Activated naive CD8-positive, alpha-beta T cell treated with anti-CD3 and anti-CD28 coated beads for 36 hours (primary cell): ENCODE measurements around the gene PLEKHD1. TPM values are rescaled to one million over a fixed set of nuclear protein-coding genes. Genes with fewer than 3 reads are reported as not detected.
"Not testable (repeated sequence)": the region's sequence is repeated elsewhere in the genome, so short reads cannot be mapped to it uniquely, and the experiment has no call there.

Source experiments
- DNase-seq: peaks from one replicate; pipeline ENCODE4 v3.0.0; 2021
- H3K27ac Mint-ChIP-seq: one replicate; pipeline ENCODE4 v1.8.0; 2022; ENCODE audit warnings: mild to moderate bottlenecking, moderate library complexity, mixed read lengths
- H3K27me3 Mint-ChIP-seq: one replicate; pipeline ENCODE4 v1.8.0; 2022; ENCODE audit warnings: mild to moderate bottlenecking, mixed read lengths
- H3K36me3 Mint-ChIP-seq: one replicate; pipeline ENCODE4 v1.8.0; 2021; ENCODE audit warnings: mild to moderate bottlenecking, mixed read lengths
- H3K4me1 Mint-ChIP-seq: one replicate; pipeline ENCODE4 v1.8.0; 2021; ENCODE audit warnings: mixed read lengths
- H3K4me3 Mint-ChIP-seq: one replicate; pipeline ENCODE4 v1.8.0; 2022; ENCODE audit warnings: mild to moderate bottlenecking, moderate library complexity, mixed read lengths
- H3K9me3 Mint-ChIP-seq: one replicate; pipeline ENCODE4 v1.8.0; 2022; ENCODE audit warnings: mixed read lengths
- total RNA-seq, 2 experiments: library from RNA; stranded (reverse); gene quantifications; one replicate each; pipeline ENCODE4 v1.2.3, GENCODE V29; 2021

PLEKHD1 gene
- total RNA-seq, 2 experiments from 2014 or later = 0.04 TPM; not detected in 1

DNA sequence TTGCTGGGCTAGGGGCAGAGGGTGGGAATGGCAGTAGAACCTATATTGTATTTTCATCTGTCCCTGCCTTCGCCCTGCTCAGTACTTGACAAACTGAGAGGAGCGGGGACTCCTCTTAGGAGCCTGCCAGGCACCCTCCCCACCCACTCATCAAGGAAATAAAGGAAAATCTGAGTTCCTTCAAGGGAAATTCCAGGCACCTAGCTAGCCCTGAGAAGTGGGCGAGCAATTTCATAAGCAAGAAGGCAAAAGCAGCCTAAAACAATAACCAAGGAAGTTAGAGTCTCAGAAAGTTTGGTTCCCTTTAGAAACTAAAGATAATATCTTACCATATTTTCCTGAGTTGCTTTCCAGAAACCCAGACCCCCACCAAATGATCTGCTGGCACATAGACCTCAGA is 10.6 kb upstream of the PLEKHD1 start:
- Mint-ChIP-seq H3K36me3 (no peaks in the 10 kb centered on the region), H3K4me1 (no peaks in the 10 kb centered on the region), H3K9me3 (no peaks in the 10 kb centered on the region), H3K27ac (no peak overlapping the region), H3K4me3 (no peak overlapping the region), H3K27me3 (peaks cover 4% of the 10 kb centered on the region)
- no peak for DNase-seq

DNA sequence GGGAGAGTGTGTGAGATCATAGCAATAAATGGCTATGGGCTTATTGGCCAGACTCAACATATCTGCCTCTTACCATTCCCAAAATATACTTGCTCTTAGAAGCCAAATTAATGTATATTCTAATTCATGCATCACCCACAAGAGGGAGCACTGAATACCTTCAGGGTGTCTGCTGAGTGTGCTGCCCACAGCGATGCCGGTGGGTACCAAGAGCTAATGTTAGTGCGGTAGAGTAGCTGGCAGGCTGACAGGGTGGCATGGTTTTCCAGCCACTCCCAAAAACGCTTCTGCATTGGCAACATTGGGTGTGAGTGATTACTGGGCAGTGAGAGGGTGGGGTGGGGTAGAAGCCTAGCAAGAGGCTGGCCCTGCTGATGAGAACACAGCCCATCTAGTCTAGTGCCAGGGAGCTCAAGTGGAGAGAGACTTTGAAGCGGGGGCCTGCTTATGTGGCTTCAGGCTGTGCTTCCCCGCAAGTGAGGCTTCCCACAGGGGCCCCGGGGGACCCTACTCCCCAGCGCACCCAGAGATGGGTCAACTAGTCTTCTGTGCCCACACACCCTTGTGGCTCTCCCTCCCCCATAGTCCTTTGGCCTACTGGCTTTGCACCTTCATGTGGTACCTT is 9.2 kb upstream of the PLEKHD1 start:
- H3K9me3 Mint-ChIP-seq = no peaks in the 10 kb centered on the region
- no peaks in the 10 kb centered on the region for H3K36me3 Mint-ChIP-seq
- H3K4me3 Mint-ChIP-seq = no peak overlapping the region
- DNase-seq = no peak
- H3K4me1 Mint-ChIP-seq = no peaks in the 10 kb centered on the region
- no peak overlapping the region for H3K27ac Mint-ChIP-seq
- H3K27me3 Mint-ChIP-seq = peaks cover 5% of the 10 kb centered on the region

DNA sequence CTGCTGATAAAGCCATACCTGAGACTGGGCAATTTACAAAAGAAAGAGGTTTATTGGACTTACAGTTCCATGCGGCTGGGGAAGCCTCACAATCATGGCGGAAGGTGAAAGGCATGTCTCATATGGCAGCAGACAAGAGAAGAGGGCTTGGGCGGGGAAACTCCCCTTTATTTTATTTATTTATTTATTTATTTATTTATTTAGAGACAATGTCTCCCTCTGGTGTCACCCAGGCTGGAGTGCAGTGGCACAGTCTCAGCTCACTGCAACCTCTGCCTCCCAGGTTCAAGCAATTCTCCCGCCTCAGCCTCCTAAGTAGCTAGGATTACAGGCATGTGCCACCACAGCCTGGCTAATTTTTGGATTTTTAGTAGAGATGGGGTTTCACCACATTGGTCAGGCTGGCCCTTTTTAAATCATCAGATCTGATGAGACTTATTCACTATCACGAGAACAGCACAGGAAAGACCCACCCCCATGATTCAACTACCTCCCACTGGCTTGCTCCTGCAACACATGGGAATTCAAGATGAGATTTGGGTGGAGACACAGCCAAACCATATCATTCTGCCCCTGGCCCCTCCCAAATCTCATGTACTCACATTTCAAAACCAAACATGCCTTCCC is 7.6 kb upstream of the PLEKHD1 start:
- H3K4me3 Mint-ChIP-seq, H3K9me3 Mint-ChIP-seq, H3K36me3 Mint-ChIP-seq, H3K27me3 Mint-ChIP-seq, H3K27ac Mint-ChIP-seq, DNase-seq, H3K4me1 Mint-ChIP-seq: not testable (repeated sequence)

DNA sequence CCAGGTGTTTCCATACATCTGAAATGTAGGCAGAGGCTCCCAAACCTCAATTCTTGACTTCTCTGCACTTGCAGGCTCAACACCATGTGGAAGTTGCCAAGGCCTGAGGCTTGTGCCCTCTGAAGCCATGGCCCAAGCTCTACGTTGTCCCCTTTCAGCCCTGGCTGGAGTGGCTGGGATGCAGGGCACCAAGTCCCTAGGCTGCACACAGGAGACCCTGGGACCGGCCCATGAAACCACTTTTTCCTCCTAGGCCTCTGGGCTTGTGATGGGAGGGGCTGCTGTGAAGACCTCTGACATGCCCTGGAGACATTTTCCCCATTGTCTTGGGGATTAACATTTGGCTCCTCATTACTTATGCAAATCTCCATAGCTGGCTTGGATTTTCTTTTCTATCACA is 6.5 kb upstream of the PLEKHD1 start:
- H3K27me3 Mint-ChIP-seq = peaks cover 21% of the 10 kb centered on the region
- not testable (repeated sequence) for H3K4me1 Mint-ChIP-seq, H3K4me3 Mint-ChIP-seq, H3K9me3 Mint-ChIP-seq, H3K36me3 Mint-ChIP-seq, DNase-seq, H3K27ac Mint-ChIP-seq

DNA sequence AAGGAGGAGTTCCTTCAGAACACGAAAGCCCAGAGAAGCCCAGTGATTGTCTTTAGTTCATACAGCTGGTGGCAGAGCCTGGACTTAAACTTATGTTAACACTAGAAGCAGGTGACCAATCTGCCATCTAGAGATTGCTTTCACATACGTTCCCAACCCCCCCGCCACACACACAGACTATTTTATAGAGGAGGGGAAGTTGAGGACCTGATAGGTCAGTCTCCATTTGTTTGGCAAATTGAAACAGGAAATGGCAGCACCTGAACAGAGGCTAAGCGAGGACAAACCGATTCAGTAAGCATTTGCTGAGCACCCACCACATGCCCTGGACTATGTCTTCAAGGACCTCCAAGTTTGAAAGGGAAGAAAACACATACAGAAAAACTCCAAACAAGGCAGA is 4.8 kb upstream of the PLEKHD1 start:
- no peaks in the 10 kb centered on the region for H3K9me3 Mint-ChIP-seq
- DNase-seq = no peak
- H3K4me1 Mint-ChIP-seq = no peaks in the 10 kb centered on the region
- peaks cover 32% of the 10 kb centered on the region for H3K27me3 Mint-ChIP-seq
- H3K36me3 Mint-ChIP-seq = no peaks in the 10 kb centered on the region
- H3K4me3 Mint-ChIP-seq = no peak overlapping the region
- H3K27ac Mint-ChIP-seq = no peak overlapping the region

DNA sequence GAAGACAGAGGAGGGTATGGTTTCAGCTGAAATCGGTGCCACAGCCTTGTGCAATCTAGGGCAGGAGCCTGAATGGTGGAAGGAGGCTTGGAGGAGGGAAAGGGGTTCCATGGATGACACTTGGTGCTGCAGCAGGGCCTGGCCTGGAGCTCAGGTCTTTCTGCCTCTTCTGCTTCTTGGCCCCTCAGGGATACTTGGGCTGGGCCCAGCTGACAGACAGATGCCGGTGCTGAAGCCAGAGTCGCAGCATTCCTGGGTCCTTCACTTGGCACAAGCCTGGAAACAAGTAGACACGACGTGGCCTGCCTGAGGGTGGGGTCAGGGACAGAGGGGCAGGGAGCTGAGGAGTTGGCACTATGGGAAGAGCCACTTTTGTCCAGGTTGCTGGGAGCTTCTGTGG is 4.4 kb upstream of the PLEKHD1 start:
- Mint-ChIP-seq H3K9me3 (no peaks in the 10 kb centered on the region), H3K27me3 (peaks cover 37% of the 10 kb centered on the region), H3K4me1 (no peaks in the 10 kb centered on the region), H3K36me3 (no peaks in the 10 kb centered on the region), H3K27ac (no peak overlapping the region), H3K4me3 (no peak overlapping the region)
- DNase-seq = no peak

DNA sequence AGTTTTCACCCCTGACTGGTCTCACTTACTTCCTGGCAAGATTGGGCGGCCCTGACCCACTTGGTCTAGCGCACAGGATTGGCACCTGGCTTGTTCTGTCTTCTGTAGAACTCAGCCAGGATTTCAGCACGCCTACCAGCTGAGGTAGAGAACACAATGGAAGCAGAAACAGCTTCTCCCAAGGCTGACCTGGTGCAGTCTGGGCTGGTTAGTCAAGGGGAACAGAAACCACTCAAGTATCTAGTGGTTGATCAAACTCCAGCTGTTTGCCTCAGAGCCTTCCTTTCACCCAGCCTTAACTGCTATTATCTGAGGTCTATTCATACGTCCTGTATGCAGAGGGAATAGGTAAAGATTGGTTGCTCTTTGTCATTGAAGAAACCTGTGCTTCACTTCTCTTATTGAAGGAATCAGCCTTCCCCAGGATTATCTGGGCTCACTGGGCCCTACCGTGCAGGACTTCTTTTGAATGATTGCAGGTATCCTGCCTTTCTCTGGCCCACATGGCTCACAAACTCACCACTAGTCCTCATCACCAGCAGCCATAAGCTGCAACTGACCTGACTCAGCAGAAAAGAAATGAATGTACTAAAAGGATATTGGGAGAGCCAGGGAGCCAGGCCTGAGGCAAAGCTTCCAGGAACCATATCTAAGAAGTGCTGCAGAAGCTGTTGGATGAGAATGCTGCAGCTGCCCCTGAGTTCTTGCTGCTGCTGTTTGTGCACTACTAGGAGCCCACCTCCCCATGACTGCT is 2.5 kb upstream of the PLEKHD1 start:
- Mint-ChIP-seq H3K4me1 (no peaks in the 10 kb centered on the region), H3K27ac (no peak overlapping the region), H3K4me3 (no peak overlapping the region), H3K36me3 (no peaks in the 10 kb centered on the region), H3K27me3 (peaks cover 55% of the 10 kb centered on the region), H3K9me3 (no peaks in the 10 kb centered on the region)
- DNase-seq = no peak

DNA sequence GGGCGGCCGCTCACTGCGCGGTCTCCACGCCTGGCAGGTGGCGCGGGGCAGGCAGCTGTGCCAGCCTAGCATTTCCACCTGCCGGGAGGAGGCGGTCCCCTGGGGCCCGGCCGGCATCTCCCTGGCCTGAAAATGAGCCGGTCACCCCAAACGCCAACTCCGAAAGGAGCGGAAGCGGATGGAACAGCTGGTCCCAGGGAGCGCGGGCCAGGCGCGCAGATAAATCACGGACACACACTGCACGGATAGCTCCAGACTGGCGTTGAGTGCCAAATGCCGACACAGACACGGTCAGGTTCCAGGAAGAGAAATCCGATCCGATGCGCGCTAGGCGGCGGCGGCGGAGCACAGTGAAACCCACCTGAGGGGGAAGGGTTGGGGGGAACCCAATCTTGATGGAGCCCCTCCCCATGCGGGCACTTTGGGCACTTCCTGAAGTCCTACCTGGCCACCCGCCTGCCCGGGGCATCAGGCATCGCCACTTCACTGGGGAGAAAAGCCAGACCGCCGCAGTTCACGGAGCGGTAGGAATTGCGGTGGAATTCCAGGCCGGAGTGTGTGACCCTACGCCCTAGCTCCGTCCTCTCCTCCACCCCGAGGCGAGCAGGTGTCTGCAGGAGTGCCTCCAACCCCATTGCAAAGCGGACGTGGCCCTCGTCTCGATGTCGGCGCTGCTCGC is 624 bp upstream of the PLEKHD1 start:
- H3K27ac Mint-ChIP-seq = no peak overlapping the region
- H3K36me3 Mint-ChIP-seq = no peaks in the 10 kb centered on the region
- H3K27me3 Mint-ChIP-seq = peaks cover 65% of the 10 kb centered on the region
- H3K9me3 Mint-ChIP-seq = no peaks in the 10 kb centered on the region
- DNase-seq = no peak
- H3K4me3 Mint-ChIP-seq = no peak overlapping the region
- H3K4me1 Mint-ChIP-seq = no peaks in the 10 kb centered on the region

DNA sequence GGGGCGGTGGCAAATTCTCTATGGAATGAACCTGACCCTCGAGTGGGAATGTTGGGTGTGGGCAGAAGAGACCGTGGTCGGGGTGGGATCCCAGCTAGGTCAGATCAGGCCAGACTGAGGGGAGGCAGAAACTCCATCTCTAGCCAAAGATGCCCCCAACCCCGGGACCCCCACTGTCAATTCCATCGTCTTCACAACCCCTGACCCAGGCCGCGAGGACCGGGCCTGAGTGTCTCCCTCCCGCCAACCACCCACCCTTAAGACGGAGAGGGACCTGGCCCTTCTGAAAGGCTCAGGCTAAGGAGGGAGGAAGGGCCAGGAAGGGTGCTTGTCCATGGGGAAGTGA is 760 bp downstream of the PLEKHD1 start:
- H3K36me3 Mint-ChIP-seq = no peaks in the 10 kb centered on the region
- H3K27ac Mint-ChIP-seq = no peak overlapping the region
- DNase-seq = no peak
- peaks cover 67% of the 10 kb centered on the region for H3K27me3 Mint-ChIP-seq
- no peaks in the 10 kb centered on the region for H3K9me3 Mint-ChIP-seq
- no peaks in the 10 kb centered on the region for H3K4me1 Mint-ChIP-seq
- H3K4me3 Mint-ChIP-seq = no peak overlapping the region

DNA sequence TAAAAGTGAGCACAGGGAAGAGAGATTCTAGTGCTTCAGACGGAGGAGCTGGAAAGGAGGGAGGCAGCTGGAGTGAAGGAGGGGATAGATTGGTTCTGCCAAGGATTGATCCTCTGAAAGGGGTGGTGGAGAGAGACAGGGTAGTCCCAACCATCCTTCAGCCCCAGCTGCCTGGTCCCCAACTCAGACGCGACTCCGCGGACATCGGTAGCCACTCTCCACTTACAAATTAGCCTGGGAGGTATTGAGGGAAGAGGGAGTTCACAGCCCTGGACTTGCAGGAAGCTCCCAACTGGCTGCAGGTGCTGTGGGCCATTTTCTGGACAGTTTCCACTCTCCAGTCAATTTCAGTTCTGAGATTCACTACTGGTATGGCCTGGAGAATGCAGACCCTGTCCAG is 1.2 kb downstream of the PLEKHD1 start:
- H3K4me3 Mint-ChIP-seq = no peak overlapping the region
- H3K27me3 Mint-ChIP-seq = peaks cover 67% of the 10 kb centered on the region
- H3K36me3 Mint-ChIP-seq = no peaks in the 10 kb centered on the region
- H3K27ac Mint-ChIP-seq = no peak overlapping the region
- DNase-seq = no peak
- no peaks in the 10 kb centered on the region for H3K9me3 Mint-ChIP-seq
- H3K4me1 Mint-ChIP-seq = no peaks in the 10 kb centered on the region

DNA sequence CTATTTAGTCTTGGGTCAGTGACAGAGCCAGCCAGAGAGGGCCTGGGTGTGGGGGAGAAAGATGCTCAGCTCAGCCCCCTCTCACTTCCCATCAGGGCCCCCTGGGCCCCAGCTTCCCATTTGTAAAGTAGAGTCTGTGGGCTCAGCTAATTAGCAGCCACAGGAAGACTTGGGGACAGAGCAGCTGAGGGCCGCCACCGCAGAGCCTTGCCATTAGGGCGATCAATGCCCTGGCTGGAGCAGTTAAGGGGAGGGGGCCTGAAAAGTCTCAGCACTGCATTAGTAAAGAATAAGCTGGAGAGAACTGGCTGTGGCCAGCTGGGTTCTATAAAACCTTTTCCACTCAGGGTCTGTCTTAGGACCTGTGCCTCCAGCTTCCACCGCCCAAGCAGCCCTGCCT is 2.7 kb downstream of the PLEKHD1 start:
- Mint-ChIP-seq H3K27ac (no peak overlapping the region), H3K9me3 (no peaks in the 10 kb centered on the region), H3K27me3 (peaks cover 59% of the 10 kb centered on the region), H3K36me3 (no peaks in the 10 kb centered on the region), H3K4me1 (no peaks in the 10 kb centered on the region), H3K4me3 (no peak overlapping the region)
- DNase-seq = no peak

DNA sequence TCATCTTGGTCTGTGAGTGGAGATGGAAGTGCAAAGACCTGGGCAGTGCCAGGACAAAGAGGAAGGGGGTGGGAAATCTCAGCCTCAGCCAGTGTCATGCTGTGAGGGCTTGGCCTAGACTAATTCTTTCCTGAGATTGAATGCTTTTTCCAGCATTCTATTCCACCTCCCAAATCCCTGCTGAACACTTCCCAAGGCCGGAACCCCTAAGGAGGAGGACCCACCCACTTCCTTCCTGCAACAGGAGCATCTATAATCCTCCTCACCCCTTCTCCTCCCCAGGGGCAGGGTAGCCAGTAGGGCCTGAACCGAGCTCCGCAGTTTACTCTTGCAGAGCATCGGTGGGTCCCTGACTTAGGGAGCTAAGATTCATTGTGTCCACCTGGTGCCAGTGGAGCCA is 3.2 kb downstream of the PLEKHD1 start:
- DNase-seq = no peak
- Mint-ChIP-seq H3K9me3 (no peaks in the 10 kb centered on the region), H3K4me1 (no peaks in the 10 kb centered on the region), H3K4me3 (no peak overlapping the region), H3K27ac (no peak overlapping the region), H3K36me3 (no peaks in the 10 kb centered on the region), H3K27me3 (peaks cover 54% of the 10 kb centered on the region)

DNA sequence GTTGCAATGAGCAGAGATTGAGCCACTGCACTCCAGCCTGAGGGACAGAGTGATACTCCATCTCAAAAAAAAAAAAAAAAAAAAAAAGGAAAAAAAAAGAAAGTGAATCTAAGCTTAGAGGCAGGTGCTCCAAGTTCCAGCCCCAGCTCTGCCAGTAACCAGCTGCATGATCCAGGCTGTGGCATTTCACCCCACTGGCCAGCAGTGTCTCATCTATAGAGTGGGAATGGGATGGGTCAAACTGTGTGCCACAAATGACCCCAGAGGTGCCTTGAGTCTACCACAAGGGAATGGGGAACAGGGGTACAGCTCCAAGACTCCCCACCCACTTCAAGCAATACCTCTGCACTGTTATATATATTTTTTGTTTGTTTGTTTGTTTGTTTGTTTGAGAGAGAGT is 5.0 kb downstream of the PLEKHD1 start:
- no peaks in the 10 kb centered on the region for H3K4me1 Mint-ChIP-seq
- H3K27me3 Mint-ChIP-seq = peaks cover 42% of the 10 kb centered on the region
- H3K27ac Mint-ChIP-seq = no peak overlapping the region
- no peak for DNase-seq
- H3K4me3 Mint-ChIP-seq = no peak overlapping the region
- H3K36me3 Mint-ChIP-seq = no peaks in the 10 kb centered on the region
- no peaks in the 10 kb centered on the region for H3K9me3 Mint-ChIP-seq

DNA sequence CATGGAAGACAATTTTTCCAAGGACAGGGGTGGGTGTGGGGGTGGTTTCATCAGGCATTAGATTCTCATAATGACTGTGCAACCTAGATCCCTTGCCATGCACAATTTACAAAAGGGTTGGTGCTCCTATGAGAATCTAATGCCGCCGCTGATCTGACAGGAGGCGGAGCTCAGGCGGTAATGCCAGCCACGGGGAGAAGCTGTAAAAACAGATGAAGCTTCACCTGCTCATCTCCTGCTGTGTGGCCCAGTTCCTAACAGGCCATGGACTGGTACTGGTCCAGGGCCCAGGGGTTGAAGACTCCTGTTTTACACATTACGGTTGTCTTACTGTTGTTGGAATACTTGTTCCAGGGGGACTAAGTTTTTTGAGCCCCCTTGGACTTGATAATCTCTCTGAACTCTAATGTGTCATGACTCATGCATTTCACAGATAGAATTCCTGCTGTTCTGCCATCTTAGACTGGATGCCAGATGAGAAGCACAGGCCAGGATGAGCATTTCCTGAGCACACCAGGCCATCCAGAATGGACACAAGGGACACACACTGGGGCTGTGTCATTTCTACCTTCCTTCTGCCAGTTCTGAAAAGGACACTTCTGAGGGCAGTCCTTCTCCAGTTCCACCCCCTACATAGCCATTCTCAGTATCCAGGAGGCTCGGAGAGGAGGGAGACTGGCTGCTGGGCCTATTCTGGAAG is 5.8 kb downstream of the PLEKHD1 start:
- no peak for DNase-seq
- Mint-ChIP-seq H3K36me3 (no peaks in the 10 kb centered on the region), H3K9me3 (no peaks in the 10 kb centered on the region)

DNA sequence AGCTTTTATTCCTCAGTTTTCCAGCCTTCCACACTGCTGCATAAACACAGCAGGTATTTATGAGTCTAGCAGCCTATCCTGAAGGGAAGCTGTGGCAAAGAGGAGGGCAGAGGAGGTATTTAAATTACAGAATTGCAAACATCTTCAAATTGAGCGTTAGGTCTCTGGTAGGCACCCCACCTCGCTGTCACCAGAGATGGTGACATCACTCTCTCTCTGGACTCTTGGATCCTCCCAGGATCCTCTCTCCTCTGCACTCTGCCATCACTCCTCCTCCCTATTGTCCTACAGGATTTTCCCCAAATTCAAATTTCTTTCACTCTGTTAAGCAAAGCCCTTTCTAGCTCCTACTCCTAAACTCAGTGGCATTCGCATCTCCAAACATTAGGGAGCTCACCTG is 6.7 kb downstream of the PLEKHD1 start:
- Mint-ChIP-seq H3K27me3 (peaks cover 28% of the 10 kb centered on the region), H3K27ac (no peak overlapping the region), H3K36me3 (no peaks in the 10 kb centered on the region), H3K4me3 (no peak overlapping the region), H3K9me3 (no peaks in the 10 kb centered on the region), H3K4me1 (no peaks in the 10 kb centered on the region)
- no peak for DNase-seq

More for the DNA sequence above, 5.8 kb downstream of the PLEKHD1 start:
- Mint-ChIP-seq H3K4me3 (no peak overlapping the region), H3K27me3 (peaks cover 36% of the 10 kb centered on the region), H3K4me1 (no peaks in the 10 kb centered on the region), H3K27ac (no peak overlapping the region)
